ENCODE results near the gene VEPH1. TPM values are rescaled to one million over a fixed set of nuclear protein-coding genes. Genes with fewer than 3 reads are reported as not detected.
"Not testable (repeated sequence)": the region's sequence is repeated elsewhere in the genome, so short reads cannot be mapped to it uniquely, and the experiment has no call there.

Gene VEPH1
- total and polyA plus RNA-seq, 12 donors = 0.07 to 0.85 (median 0.56) TPM; not detected in 5

DNA sequence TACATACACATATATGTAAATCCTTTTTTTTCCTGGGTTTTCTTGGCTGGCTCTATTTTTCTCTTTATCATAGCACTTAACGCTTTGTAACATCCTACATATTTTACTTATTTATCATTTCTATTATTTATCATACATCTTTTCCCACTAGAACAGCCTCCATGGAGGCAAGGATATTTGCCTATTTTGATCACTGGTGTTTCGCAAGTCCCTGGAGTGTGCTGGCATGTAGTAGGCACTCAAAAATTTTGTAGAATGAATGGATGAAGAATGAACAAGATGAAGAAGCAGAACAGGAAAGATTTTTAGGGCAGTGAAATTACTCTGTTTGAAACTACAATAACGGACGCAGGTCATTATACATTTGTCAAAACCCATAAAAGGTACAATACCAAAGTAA is 149.6 kb downstream of the VEPH1 start:
- ATAC-seq (no peak), DNase-seq (no peak)
- TF ChIP-seq, protein P1, sequence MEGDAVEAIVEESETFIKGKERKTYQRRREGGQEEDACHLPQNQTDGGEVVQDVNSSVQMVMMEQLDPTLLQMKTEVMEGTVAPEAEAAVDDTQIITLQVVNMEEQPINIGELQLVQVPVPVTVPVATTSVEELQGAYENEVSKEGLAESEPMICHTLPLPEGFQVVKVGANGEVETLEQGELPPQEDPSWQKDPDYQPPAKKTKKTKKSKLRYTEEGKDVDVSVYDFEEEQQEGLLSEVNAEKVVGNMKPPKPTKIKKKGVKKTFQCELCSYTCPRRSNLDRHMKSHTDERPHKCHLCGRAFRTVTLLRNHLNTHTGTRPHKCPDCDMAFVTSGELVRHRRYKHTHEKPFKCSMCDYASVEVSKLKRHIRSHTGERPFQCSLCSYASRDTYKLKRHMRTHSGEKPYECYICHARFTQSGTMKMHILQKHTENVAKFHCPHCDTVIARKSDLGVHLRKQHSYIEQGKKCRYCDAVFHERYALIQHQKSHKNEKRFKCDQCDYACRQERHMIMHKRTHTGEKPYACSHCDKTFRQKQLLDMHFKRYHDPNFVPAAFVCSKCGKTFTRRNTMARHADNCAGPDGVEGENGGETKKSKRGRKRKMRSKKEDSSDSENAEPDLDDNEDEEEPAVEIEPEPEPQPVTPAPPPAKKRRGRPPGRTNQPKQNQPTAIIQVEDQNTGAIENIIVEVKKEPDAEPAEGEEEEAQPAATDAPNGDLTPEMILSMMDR (IDR thresholded peaks at IDR 0.05) = no peak
- intact Hi-C loops (cut with DNase I) = loop anchor here in 4 of 10 donors (10.0 kb wide), 1 partner anchor 149 kb away; no protein-coding TSS in a partner anchor
- Histone ChIP-seq H3K36me3 (no peaks in the 10 kb centered on the region), H3K27ac (no peak overlapping the region), H3K27me3 (peaks cover 0 to 3% (median 0%) of the 10 kb centered on the region in 7 donors), H3K9me3 (peaks cover 0 to 11% (median 0%) of the 10 kb centered on the region in 11 donors), H3K4me1 (no peaks in the 10 kb centered on the region), H3K4me3 (no peak overlapping the region)
- WGBS, 2 donors = 92 to 95% methylated on average over 4 of the region's 4 CpGs

DNA sequence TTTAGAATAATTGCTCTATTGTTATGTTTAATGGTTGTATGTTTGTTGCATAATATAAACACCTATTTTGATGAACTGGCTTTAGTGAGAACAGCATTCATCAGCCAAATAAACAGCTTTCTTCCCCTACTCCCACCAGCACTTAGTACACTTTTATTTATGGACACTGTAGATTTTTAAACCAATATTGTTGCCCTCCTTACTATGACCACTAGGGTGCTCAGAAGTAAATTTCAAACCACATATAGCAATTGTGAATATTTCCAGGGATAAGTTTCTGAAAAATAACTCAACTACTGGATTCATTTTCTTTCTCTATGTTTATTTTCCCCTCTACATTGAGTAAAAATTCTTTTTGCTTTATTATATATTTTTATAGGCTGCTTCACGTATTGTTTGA is 151.2 kb downstream of the VEPH1 start:
- intact Hi-C loops (cut with DNase I) = loop anchor here in 4 of 10 donors (10.0 kb wide), 1 partner anchor 147 kb away; no protein-coding TSS in a partner anchor
- TF ChIP-seq, protein P1 (IDR thresholded peaks at IDR 0.05) = no peak
- H3K9me3 ChIP-seq = peaks cover 0 to 11% (median 0%) of the 10 kb centered on the region in 11 donors
- H3K27me3 ChIP-seq = peaks cover 0 to 3% (median 0%) of the 10 kb centered on the region in 7 donors
- H3K27ac ChIP-seq = no peak overlapping the region
- H3K4me1 ChIP-seq = no peaks in the 10 kb centered on the region
- no peak for DNase-seq
- H3K36me3 ChIP-seq = no peaks in the 10 kb centered on the region
- no peak for ATAC-seq
- no peak overlapping the region for H3K4me3 ChIP-seq
- 93 to 94% methylated on average over 1 of the region's 1 CpG for WGBS, 2 donors

DNA sequence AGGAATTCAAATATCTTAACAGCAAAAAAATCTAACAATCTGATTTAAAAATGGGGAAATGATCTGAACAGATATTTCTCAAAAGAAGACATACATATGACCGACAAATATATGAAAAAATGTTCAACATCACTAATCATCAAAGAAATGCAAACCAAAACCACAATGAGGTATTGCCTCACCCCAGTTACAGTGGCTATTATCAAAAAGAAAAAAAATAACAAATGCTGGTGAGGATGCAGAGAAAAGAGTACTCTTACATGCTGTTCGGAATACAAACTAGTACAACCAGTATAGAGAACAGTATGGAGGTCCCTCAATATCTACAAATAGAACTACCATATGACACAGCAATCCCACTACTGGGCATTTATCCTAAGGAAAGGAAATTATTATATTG is 152.6 kb downstream of the VEPH1 start:
- H3K9me3 ChIP-seq = peaks cover 0 to 11% (median 0%) of the 10 kb centered on the region in 11 donors
- not testable (repeated sequence) for H3K4me1 ChIP-seq, H3K36me3 ChIP-seq, H3K4me3 ChIP-seq, H3K27me3 ChIP-seq, H3K27ac ChIP-seq, DNase-seq, ATAC-seq
- 93 to 97% methylated on average over 2 of the region's 2 CpGs for WGBS, 2 donors
- intact Hi-C loops (cut with DNase I) = loop anchor here in 4 of 10 donors (10.0 kb wide), 1 partner anchor 146 kb away; no protein-coding TSS in a partner anchor

DNA sequence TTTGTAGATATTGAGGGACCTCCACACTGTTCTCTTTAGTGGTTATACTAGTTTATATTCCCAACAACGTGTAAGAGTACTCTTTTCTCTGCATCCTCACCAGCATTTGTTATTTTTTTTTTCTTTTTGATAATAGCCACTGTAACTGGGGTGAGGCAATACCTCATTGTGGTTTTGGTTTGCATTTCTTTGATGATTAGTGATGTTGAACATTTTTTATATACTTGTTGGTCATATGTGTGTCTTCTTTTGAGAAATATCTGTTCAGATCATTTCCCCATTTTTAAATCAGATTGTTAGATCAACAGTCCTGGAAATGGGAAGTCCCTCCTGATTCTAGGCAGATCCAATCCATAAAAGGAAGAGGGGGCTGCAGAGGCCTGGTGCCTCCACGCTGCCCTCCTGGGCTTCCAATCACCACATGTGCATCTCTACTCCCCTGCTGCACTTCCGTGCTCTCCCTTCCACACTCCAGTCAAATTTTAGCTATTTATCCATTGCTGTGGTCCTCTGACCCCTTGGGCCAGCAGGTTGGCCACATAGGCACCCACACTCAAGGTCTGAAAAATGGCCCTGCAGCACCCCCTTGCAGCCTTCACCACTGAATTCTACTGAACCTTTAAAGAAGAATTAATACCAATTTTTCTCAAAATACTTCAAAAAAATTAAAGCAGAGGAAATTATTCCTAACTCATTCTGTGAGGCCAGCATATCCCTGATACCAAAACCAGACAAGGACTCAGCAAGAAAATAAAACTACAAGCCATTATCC is 154.7 kb downstream of the VEPH1 start:
- ATAC-seq; H3K27ac ChIP-seq; H3K4me1 ChIP-seq; H3K36me3 ChIP-seq; H3K4me3 ChIP-seq; DNase-seq; H3K27me3 ChIP-seq; intact Hi-C loops (cut with DNase I): not testable (repeated sequence)
- peaks cover 0 to 17% (median 0%) of the 10 kb centered on the region in 11 donors for H3K9me3 ChIP-seq
- WGBS, 2 donors = 69 to 73% methylated on average over 3 of the region's 3 CpGs

DNA sequence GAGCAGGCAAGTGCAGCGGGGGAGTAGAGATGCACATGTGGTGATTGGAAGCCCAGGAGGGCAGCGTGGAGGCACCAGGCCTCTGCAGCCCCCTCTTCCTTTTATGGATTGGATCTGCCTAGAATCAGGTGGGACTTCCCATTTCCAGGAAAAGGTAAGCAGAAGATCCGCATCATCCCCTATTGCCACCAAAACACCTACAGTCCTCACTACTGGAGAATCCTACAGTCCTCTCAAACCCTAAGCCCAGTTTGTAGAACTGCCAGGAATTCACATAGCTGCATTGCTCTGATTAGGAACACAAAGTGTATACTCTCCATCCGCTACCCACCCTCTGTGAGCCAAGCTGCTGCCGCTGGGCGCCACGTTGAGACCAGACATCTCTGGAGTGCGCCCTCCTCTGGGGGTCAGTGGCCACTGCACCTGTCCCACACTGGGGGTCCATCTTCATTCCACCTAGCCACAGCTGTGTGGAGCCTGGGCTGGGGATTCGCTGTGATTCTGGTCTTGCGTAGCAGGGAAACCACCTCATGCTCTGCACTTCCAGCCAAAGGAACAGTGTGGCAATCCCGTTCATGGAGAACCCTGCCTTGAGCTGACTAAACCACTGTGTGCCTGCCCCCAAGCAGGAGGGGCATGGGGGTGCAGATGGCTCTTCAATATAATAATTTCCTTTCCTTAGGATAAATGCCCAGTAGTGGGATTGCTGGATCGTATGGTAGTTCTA is 155.5 kb downstream of the VEPH1 start:
- Histone ChIP-seq H3K9me3 (peaks cover 0 to 18% (median 0%) of the 10 kb centered on the region in 11 donors), H3K27me3 (no peaks in the 10 kb centered on the region), H3K4me3 (no peak overlapping the region), H3K36me3 (no peaks in the 10 kb centered on the region), H3K27ac (no peak overlapping the region), H3K4me1 (no peaks in the 10 kb centered on the region)
- intact Hi-C loops (cut with DNase I) = no loop called here
- TF ChIP-seq, protein P1 (IDR thresholded peaks at IDR 0.05) = peak in 2 of 9 donors; percentile 26
- 75 to 77% methylated on average over 12 of the region's 12 CpGs for WGBS, 2 donors
- DNase-seq (no peak), ATAC-seq (no peak)
